ENCODE measurements around the gene FOXN3.
A peak's percentile ranks its signal among the peaks of the same experiment; 100 is the strongest.

Gene FOXN3, protein sequence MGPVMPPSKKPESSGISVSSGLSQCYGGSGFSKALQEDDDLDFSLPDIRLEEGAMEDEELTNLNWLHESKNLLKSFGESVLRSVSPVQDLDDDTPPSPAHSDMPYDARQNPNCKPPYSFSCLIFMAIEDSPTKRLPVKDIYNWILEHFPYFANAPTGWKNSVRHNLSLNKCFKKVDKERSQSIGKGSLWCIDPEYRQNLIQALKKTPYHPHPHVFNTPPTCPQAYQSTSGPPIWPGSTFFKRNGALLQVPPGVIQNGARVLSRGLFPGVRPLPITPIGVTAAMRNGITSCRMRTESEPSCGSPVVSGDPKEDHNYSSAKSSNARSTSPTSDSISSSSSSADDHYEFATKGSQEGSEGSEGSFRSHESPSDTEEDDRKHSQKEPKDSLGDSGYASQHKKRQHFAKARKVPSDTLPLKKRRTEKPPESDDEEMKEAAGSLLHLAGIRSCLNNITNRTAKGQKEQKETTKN

DNA sequence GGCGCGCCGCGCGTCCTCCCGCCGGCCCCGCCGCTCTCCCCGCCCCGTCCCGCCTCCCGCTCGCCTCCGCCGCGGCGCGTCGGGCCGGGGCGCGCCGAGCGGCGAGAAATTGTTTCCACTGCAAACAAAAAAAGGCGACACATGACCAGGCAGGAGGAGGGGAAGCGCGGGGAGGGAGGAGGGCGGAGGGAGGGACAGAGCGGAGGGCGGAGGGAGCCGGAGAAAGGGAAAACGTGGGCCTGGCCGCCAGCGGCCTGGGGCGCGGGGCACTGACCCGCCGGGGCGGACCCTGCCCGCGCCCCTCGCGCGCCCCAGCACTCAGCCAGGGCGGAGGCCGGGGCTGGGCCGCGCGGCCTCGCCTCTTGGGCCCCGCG is at the start of gene FOXN3:
TSS of gene FOXN3 (minus strand) at position 143 of the 374 bp plus-strand sequence. CDS start 4,757 bp downstream, outside the sequence.
- DNase-seq (ENCODE audit: low spot score) = peak; percentile 96
- TF ChIP-seq, protein P1, sequence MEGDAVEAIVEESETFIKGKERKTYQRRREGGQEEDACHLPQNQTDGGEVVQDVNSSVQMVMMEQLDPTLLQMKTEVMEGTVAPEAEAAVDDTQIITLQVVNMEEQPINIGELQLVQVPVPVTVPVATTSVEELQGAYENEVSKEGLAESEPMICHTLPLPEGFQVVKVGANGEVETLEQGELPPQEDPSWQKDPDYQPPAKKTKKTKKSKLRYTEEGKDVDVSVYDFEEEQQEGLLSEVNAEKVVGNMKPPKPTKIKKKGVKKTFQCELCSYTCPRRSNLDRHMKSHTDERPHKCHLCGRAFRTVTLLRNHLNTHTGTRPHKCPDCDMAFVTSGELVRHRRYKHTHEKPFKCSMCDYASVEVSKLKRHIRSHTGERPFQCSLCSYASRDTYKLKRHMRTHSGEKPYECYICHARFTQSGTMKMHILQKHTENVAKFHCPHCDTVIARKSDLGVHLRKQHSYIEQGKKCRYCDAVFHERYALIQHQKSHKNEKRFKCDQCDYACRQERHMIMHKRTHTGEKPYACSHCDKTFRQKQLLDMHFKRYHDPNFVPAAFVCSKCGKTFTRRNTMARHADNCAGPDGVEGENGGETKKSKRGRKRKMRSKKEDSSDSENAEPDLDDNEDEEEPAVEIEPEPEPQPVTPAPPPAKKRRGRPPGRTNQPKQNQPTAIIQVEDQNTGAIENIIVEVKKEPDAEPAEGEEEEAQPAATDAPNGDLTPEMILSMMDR (IDR thresholded peaks at IDR 0.05; ENCODE audit: extremely low read depth, missing control alignments) = no peak

- DNase-seq (ENCODE audit: low spot score) = peak; percentile 18
These were observed 49.5 kb upstream of the FOXN3 start for GRCh38 chr14:89466484-89466883.

GRCh38 chr14:89465876-89466275 is 48.8 kb upstream of the FOXN3 start:
- TF ChIP-seq, protein P1 (IDR thresholded peaks at IDR 0.05; ENCODE audit: extremely low read depth, missing control alignments) = no peak
- DNase-seq (ENCODE audit: low spot score) = no peak

More at GRCh38 chr14:89466484-89466883, 49.5 kb upstream of the FOXN3 start:
- TF ChIP-seq, protein P1 (IDR thresholded peaks at IDR 0.05; ENCODE audit: extremely low read depth, missing control alignments) = no peak

DNA sequence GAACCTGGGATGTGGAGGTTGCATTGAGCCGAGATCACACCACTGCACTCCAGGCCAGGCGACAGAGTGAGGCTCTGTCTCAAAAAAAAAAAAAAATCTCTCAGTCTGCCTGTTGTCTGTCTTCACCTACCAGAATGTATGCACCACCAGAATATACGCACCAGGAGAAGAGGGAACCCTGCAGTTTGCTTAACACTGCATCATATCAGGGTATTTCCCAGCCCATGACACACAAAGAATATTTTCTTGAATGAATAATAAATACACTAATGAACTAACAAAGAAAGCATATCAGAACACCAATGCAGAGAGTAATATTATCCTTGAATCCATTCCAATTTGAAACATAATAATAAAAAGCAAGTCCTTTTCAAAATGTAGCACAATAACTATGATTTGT is 44.2 kb upstream of the FOXN3 start:
- DNase-seq (ENCODE audit: low spot score) = no peak
- TF ChIP-seq, protein P1 (IDR thresholded peaks at IDR 0.05; ENCODE audit: extremely low read depth, missing control alignments) = no peak

DNA sequence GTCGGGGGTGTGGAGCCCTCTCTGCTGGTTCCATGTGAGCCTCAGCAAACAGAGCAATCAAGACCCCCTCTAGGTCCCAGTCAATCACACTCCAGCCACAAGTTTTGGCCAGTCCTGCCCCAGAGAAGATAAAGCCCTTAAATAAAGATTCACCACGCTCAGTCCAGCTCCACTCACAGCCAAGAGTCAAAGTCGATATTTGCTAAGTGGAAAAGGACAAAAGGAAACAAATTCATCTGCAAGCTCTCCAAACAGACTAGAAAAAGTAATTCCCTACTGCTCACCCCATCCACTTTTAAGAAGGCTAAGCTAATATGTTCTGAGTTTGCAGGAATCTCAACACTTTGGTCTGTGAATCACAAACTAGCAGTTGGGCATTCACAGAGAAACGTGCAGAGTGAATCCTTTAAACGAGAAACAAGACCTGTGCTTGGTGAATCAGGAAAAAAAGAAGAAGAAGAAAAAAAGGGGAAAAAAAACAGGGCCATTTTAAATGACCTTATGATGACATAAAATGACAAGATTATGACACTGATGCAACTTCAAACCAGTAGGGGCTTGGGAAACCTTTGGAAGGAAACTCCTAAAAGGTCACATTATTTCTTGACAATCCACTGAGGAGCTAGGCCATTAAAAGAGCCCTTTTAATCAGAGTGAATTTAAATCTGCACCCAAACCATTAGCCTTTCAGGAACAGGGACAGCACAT is 41.8 kb upstream of the FOXN3 start:
- DNase-seq (ENCODE audit: low spot score) = no peak
- TF ChIP-seq, protein P1 (IDR thresholded peaks at IDR 0.05; ENCODE audit: extremely low read depth, missing control alignments) = no peak

DNA sequence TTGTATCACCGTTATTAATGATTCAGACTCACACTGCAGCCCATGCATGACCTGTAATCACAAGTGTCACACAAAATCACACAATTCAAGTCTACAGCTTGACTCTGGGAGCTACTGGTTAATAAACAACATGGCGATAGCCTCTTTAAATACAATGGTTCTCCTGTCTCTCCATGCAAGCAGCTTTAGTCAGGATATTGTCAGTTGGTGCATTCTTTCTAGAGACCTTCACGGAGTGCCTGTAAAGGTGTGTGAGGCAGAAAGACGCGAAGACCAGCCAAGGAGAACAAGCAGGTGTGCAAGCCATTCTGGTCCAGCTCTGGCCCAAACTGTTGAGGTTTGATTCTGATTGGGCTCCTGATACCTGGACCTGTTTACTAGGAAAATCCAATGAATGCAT is 40.0 kb upstream of the FOXN3 start:
- no peak for DNase-seq (ENCODE audit: low spot score)
- TF ChIP-seq, protein P1 (IDR thresholded peaks at IDR 0.05; ENCODE audit: extremely low read depth, missing control alignments) = no peak

- TF ChIP-seq, protein P1 (IDR thresholded peaks at IDR 0.05; ENCODE audit: extremely low read depth, missing control alignments) = no peak
- DNase-seq (ENCODE audit: low spot score) = no peak
These were observed 38.4 kb upstream of the FOXN3 start for GRCh38 chr14:89455412-89455811.
